Activated gamma-delta T cell treated with anti-CD3 and anti-CD28 coated beads, Interleukin-2, amount 50 U/mL, for 16 hours (primary cell): ENCODE results near the gene ARMC12.
A peak's percentile ranks its signal among the peaks of the same experiment; 100 is the strongest.
"Not testable (repeated sequence)": the region's sequence is repeated elsewhere in the genome, so short reads cannot be mapped to it uniquely, and the experiment has no call there.

Source experiments
- DNase-seq: peaks from one replicate; pipeline ENCODE4 v3.0.0-alpha.2; 2020; ENCODE audit warnings: low read depth

ARMC12 gene

DNA sequence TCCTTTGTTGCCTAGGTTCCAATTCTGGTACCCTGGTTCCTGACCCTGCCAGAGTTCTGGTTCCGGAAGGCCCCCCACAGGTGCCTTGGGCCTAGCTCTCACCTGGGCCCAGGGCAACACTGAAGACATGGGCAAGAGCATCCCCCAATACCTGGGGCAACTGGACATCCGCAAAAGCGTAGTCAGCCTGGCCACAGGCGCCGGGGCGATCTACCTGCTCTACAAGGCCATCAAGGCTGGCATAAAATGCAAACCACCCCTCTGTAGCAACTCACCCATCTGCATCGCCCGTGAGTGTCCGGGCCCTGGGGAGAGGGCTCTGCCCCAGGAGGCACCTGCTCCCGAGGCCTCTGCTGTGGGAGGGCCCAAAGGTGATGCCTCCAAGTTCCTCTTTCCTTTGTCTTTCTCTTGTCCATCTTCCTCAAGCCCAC is at the start of gene ARMC12:
Gene ARMC12 (plus strand): TSS at position 51 of the 431 bp plus-strand sequence. CDS start 77 bp downstream, at position 128.
- DNase-seq, result no peak

DNA sequence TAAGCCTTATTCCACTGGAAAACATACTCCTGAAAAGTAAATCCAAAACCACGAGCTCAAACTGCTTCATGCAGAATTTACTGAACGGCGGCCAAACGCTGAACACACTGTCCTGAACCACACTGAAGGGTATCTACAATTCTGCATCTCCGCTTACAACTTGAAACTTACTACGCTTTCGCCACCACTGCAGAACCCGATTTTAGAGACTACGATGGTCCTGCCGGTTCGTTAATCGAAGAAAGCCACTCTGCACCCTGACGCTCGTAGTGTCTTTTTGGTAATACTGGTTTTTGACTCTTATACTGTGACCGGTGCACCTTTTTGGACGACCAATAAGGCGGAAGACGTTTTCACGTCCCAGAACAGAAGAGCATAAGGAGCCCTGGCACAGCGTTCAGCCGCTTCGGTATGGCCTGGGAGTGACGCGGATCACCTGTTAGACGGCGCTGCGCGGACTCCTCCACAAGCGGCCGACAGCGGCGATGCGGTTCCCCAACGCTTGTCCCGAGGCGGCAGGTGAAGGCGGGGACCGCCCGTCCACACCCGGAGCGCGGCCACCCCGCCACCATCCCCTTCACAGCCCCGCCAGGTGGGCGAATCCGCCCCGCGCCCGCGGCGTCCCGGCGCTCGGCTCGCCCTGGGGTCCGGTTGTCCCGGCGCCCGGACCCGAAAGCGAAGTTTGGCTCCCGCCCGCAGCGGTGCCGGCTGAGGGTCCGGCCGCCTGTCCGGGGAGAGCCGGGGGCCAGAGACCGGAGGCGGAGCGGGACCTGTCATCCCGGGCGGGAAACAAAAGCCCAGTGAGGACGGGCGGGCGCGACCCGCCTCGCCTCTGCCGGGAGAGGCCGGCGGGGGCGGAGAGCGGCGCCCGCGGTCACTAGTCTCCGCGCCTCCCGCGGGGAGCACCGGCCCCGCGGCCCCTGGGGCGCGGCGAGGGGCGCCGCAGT is 48.9 kb upstream of the ARMC12 start:
- peak; percentile 33 for DNase-seq

- DNase-seq, result peak; percentile 86
Observed at GRCh38 chr6:35688605-35689322, 48.1 kb upstream of the ARMC12 start, which contains the start of gene FKBP5. TSS of gene FKBP5 (minus strand) at chr6:35688915. CDS start at chr6:35642824, 46,091 bp downstream.

DNA sequence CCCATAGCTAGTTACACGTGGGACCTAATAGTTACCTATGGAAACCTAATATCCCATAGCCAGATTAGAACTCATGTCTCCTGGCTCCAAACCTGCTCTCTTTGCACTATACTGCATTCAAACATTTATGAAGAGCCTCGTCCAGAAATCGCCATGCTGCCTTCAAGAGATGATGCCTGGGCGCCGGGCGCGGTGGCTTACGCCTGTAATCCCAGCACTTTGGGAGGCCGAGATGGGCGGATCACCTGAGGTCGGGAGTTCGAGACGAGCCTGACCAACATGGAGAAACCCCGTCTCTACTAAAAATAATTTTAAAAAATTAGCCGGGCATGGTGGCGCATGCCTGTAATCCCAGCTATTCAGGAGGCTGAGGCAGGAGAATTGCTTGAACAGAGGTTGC is 46.8 kb upstream of the ARMC12 start:
- DNase-seq, result not testable (repeated sequence)

DNA sequence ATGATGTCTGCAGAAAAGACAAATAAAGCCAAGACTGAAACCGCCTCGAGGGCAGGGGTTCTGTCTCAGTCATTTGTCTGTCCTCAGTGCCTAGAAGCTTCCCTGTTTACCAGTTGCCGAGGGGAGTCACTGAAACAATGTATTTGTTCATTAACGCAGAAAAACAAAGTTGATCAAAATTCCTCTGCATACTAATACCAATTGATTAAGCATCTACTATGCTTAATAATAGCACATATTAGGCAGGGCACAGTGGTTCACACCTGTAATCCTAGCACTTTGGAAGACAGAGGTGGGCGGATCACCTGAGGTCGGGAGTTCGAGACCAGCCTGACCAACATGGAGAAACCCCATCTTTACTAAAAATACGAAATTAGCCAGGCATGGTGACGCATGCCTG is 46.3 kb upstream of the ARMC12 start:
- no peak for DNase-seq

GRCh38 chr6:35691027-35691824 is 45.6 kb upstream of the ARMC12 start:
- DNase-seq, result no peak

DNA sequence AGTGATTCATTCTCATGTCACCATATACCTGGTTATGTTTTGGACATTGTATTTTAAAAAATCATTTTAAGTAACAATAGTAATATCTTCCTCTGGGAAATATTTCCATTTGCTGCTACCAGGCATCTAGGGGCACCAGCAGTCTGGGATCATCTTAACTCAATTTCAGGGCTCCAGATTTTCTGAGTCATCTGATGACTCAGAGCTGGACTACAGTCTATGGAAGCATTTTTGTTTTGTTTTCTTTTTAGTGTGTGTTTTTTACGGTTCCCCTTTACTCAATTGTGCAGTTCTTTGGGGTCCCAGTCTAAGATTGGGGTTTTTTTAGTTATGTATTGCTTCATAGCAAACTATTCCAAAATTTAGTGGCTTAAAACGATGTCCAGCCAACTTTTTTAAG is 42.4 kb upstream of the ARMC12 start:
- DNase-seq, result no peak

GRCh38 chr6:35698430-35698829 is 38.4 kb upstream of the ARMC12 start:
- not testable (repeated sequence) for DNase-seq

DNA sequence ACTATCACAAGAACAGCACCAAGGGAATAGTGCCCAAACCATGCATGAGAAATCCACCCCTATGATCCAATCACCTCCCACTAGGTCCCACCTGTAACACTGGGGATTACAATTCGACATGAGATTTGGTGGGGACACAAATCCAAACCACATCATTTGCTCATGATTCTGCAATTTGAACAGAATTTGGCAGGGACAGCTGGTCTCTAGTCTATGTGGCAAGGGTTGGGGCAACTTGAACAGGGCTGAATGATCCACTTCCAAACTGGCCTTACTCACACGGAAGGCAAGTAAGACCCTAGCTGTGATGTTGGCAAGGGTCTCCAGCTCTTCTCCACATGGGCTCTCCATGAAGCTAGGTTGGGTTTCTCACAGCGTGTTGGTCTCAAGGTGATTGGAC is 38.0 kb upstream of the ARMC12 start:
- no peak for DNase-seq

GRCh38 chr6:35703554-35703953 is 33.3 kb upstream of the ARMC12 start:
- no peak for DNase-seq

DNA sequence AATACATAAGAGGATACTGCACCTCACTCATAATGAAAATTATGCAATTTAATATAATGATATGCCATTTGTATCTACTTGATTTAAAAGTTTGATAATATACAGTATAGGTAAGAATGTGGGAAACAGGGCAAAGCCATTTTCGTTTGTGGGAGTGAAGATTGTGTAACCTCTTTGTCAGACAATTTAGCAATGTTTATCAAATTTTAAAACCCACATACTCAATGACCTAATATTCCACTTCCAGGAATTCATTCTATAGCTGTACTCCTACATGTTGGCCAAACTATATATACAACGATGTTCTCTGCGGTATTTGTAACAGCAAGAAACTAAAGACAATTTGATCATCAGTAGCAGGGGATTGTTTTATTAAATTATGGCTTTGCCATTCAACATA is 30.4 kb upstream of the ARMC12 start:
- no peak for DNase-seq

DNA sequence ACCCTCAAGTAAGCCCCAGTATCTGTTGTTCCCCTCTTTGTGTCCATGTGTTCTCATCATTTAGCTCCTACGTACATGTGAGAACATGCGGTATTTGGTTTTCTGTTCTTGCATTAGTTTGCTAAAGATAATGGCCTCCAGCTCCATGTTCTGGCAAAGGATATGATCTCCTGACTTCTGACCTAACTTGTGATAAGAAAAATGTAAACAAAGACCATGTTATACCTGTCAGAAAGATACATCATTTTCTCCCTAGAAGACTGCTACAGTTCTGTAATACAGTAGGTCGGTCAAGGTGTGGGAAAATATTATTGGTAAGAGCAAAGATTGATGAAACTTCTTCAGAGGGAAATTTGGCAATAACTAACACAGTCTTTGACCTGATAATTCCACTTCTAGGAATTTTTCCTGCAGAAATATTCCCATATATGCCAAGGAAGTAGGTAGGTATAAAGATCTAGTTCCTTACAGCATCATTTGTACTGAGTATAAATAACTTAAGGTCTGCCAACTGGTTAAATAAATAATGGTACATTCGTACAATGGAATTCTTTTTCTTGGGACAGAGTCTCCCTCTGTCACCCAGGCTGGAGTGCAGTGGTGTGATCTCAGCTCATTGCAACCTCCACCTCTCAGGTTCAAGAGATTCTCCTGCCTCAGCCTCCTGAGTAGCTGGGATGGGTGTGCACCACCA is 29.0 kb upstream of the ARMC12 start:
- no peak for DNase-seq

- no peak for DNase-seq
Observed at GRCh38 chr6:35708585-35708984, 28.2 kb upstream of the ARMC12 start.

DNA sequence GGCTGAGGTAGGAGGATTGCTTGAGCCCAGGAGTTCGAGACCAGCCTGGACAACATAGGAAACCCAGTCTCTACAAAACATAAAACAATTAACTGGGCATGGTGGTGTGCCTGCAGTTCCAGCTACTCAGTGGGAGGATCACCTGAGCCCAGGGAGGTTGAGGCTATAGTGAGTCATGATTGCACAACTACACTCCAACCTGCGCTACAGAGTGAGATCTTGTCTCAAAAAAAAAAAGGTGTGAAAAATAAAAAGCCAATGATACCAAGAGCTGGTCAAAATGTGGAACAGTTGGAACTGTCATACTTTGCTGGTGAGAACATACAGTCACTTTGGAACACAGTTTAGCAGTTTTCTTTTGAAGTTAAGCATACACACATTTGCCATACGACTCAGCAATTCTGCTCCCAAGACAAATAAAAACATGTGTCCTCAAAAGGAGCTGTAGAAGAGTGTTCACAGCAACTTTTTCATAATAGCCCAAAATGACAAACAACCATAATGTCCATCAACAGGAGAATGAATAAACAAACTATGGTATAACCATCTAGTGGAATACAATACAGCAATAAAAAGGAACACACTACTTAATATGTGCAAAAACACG is 26.5 kb upstream of the ARMC12 start:
- DNase-seq, result no peak

GRCh38 chr6:35711731-35712130 is 25.1 kb upstream of the ARMC12 start:
- no peak for DNase-seq

DNA sequence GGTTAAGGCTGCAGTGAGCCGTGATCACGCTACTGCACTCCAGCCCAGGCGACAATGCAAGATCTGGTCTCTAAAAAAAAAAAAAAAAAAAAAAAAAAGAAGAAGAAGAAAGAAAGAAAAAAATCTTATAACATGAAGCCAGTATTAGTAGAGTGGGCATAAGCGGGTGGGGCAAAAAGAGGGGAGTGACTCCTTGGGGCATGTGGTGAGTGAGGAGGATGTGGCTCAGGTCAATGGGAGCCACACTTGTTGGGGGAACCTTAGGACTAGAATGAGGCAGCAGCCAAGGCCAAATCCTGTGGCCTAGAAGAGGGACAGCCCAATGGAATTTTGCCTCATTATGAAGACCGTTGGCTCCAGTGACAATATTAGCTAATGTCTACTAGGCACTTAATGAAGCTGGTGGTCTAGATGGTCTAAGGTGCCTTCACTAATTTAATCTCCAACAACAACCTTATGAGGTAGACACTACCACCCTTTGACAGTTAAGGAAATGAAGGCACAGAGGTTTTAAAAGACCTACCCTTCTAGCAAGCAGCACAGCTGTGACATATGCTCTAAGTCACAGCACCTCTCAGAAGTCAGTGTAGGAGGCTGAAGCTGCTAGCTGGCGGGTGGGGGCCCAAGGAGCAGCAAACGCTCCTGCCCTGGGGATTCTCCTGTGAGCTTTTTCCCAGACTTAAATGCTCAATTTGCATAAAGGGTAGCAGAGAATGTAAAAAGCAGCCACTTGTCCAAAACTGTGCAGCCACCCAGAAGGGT is 23.6 kb upstream of the ARMC12 start:
- no peak for DNase-seq

- DNase-seq, result no peak
Observed at GRCh38 chr6:35716798-35717197, 20.0 kb upstream of the ARMC12 start.

DNA sequence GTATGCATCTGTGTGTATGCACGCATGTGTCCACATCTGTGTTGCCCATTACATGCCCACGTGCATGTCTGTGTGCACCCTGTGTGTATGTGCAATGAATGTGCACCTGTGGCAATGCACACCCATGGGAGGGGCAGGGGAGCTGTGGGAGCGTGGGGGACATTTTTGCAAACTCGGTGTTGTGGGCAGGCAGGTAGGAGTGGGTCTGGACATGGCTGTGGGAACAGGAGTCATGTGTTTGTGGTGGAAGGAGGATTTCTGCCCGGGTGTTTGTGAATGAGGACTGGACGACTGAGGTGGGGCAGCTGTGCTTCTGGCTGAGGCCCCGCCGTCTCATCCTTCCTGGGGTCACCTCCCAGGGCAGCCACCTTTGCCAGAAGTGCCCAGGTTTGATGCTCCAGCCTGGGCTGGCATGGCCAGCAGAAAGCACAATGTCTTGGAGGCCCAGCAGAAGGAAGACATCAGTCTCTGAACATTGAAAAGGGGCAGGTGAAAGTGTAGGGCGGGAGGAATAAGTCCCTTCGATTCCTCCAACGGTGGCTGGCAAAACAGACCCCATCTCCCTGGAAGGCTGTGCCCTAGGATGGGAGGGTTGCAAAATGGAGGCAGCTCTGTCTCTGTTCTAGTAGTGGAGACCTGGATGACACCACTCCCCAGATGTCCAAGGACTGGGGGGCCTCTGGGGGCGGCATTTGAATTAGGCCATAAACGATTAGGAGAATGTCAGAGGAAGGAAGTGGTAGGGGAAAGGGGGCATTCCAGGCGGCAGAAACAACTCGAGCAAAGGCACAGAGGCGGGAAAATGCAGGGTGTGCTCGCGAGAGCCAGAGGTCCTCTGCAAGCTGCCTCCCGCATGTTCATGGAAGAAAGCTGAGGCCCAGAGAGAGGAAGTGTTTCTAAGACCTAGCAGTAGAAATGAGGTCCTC is 19.1 kb upstream of the ARMC12 start:
- no peak for DNase-seq

- no peak for DNase-seq
Observed at GRCh38 chr6:35718375-35718736, 18.5 kb upstream of the ARMC12 start.
